Eye (tissue), 1 donor: Measurements from ENCODE around the gene PPP4R4.

ENCODE experiments used
- DNase-seq: peaks from one replicate; pipeline ENCODE4 v3.0.0-alpha.2; 2015

Gene PPP4R4

DNA sequence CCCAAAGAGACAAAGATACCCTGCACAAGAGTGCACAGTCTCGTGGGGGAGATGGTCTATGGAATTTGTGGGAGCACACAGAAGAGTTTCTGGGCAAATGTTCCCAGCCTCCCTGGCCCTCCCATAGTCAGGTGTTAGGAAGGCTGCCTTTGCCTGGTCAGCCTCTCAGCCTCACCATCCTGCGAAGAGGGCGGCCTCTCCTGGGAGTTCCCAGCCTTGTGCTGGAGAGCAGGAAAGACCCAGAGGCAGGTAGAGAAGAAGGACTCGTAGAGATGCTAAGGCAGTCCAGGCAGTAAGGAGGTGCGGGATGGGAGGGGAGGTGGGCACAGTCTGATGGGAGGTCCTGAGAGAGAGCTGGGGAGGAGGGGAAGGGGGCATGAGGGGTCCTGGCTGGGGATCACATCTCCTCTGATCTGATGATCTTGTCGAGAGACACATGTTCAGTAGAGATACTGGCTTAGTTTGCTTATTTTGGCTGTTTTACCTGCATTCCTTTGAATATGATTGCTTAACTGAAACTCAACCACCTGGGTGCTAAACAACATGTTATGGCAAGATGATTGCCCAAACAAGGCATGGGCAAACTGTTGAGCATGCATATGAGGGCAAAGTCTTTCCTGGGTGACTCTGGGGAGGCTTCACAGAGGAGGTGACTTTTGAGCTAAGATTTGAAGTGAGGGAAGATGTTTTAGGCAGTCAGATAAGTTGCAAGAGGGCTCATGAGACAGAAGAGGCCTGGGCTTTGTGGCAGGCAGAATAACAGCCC, 138.5 kb downstream of the PPP4R4 start:
- DNase-seq, result no peak

DNA sequence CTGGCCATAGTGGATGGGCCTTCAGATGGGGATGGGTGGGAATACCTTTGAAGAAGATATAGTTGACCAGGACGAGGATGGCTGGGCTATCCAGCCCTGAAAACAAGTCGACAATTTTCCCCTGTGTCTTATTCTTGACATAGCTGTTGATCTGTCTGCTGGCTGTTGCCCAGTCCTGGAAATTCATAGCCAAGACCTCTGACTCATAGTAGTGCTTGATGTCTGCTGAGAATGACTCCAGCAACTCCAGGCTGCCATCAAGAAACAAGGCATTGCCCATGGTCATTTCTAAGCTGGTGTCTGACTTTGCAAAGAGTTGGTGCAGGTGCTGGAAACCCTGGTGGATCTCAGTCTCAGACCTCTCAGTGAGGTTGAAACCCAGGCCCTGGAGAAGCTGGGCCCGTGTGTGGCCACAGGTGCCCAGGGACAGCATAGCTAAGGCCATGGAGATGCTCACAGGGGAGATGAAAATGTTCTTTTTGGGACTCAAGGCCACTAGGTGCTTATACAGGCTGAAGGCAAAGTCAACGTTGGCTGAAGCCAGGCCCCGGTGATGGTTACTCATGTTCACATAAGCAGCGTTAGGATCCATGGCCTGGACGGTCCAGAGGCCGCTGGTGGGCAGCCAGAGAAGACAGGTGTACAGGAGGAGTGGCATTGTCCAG, 140.0 kb downstream of the PPP4R4 start:
- no peak for DNase-seq

DNA sequence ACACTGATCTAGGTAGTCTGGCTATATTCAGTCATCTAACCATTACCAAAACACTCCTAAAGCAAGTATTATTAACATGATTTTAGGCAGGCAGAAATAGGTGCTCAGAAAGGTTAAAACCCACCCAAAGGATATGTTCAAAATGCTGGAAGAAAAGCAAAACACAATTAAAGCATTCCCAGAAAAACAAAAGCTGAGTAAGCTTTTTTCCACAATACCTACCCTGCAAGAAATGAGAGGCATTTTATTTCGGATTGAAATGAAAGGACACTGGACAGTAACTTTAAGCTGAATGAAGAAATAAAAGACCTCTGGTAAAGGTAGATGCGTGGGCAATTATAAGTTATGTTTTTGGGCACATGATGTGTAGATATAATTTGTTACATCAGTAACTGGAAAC, 140.8 kb downstream of the PPP4R4 start:
- DNase-seq, result no peak

GRCh38 chr14:94316692-94317091, 142.6 kb downstream of the PPP4R4 start:
- no peak for DNase-seq

- DNase-seq, result no peak
Observed at GRCh38 chr14:94317259-94317658, 143.1 kb downstream of the PPP4R4 start.

- no peak for DNase-seq
Observed at GRCh38 chr14:94320243-94320642, 146.1 kb downstream of the PPP4R4 start.

GRCh38 chr14:94321421-94322271, 147.5 kb downstream of the PPP4R4 start:
- no peak for DNase-seq

DNA sequence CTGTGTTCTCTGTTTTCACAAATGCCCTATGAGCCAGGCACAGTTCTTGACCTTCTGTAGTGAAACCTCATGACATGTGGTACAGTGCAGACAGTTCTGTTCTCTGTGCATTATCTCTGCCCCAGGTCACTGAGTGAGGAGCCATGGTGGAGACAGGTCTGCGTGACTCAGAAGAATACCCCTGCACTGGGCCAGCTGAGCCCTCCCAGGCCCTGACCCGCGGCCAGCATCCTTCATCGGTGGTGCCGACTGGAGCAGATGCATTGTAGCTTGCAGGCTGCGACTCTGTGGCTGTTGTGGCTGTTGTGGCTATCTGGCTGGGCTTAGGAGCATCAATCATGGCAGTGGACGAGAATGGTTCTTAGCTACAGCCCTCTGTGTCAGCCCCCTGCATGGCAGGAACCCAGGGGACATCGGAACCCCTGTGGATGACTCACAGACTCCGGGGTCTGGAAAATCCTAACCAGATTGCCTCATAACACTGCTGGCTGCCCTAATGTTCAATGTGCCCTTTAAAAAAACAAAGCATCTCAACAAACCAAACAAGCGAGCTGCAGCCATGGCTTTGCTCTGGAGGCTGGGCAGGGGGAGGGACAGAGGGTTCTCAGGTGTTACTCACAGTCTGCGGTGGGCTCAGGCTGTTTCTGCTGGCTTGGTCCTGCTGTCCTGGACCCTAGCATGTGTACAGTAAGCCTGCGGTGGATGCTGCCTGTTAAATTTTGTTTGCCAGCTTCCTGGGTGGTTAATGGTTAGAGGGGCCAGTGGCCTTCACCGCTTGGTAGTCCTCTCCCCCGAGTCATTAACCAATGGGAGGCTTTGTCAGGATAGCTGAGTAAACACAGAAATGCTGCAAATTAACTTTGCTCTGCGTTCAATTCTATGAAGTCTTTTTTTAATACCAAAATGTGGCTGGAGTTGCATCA, 148.8 kb downstream of the PPP4R4 start, which contains the start of gene SERPINA6:
Gene SERPINA6, minus strand, starts transcription at position 689 of the 923 bp plus-strand sequence. CDS start 8,688 bp downstream, outside the sequence.
- no peak for DNase-seq

DNA sequence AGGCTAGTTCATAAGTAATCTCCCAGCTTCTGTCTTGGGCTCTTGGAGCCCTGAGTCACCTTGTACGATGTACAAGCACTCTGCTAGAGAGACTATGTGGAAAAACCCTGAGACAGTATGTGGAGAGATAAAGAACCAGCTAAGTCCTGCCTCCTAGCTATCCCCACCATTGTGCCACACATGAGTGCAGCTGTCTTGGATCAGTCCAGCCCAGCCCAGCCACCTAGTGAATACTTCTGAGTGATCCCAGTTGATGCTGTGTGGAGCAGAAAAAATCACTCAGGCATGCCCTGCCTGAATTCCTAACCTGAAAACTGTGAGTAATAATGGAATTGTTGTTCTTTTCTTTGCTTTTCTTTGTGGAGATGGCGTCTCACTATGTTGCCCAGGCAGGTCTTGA, 154.1 kb downstream of the PPP4R4 start:
- no peak for DNase-seq
